Body of pancreas (tissue), 4 donors: ENCODE results near the gene CYP2U1. TPM values are rescaled to one million over a fixed set of nuclear protein-coding genes. Genes with fewer than 3 reads are reported as not detected.

ENCODE experiments used
- ATAC-seq: fragments of 150-250 bp; one replicate; pipeline ENCODE4 v1.9.1; 2016
- DNase-seq, 4 donors: peaks; one replicate each; pipeline ENCODE4 v3.0.0-alpha.2; 2019
- H3K27ac ChIP-seq, 4 donors: fragments of 200-600 bp; sonication (generic); 1 replicate in 3 of 4; 2 replicates in 1 of 4; pipeline versions ENCODE4 v1.5.1 to v1.6.1; 2016 to 2019; ENCODE audit warnings: mild to moderate bottlenecking in 1 of 4, mixed read lengths in 1 of 4, moderate library complexity in 1 of 4
- H3K27me3 ChIP-seq, 2 donors: fragments of 200-600 bp; sonication (generic); one replicate each; pipeline ENCODE4 v1.6.0; 2016; ENCODE audit warnings: mild to moderate bottlenecking in 1 of 2
- H3K36me3 ChIP-seq, 2 donors: fragments of 200-600 bp; sonication (generic); replicated peaks in 1 of 2; 2 replicates each; pipeline ENCODE4 v1.5.1; 2016; ENCODE audit warnings: low read depth in 2 of 2; ENCODE audit not compliant: insufficient read depth in 1 of 2
- H3K4me1 ChIP-seq: fragments of 200-600 bp; sonication (generic); one replicate; pipeline ENCODE4 v1.6.0; 2016
- H3K4me3 ChIP-seq, 2 donors: fragments of 200-600 bp; sonication (generic); 1 replicate in 1 of 2; 2 replicates in 1 of 2; pipeline ENCODE4 v1.5.1; 2016 to 2019
- H3K9me3 ChIP-seq, 3 donors: fragments of 200-600 bp; sonication (generic); 1 replicate in 2 of 3; 2 replicates in 1 of 3; pipeline ENCODE4 v1.5.1; 2016
- CTCF ChIP-seq, 7 experiments: fragments of 450-650 bp in 4 of 7; fragments of 200-600 bp in 3 of 7; sonication (generic) in 3 of 7; IDR thresholded peaks; one replicate each; pipeline ENCODE4 v1.5.1; 2016 to 2019; ENCODE audit warnings: antibody characterized with exemption in 7 of 7
- POLR2A ChIP-seq, 3 donors: fragments of 450-650 bp; IDR thresholded peaks; one replicate each; pipeline ENCODE4 v1.6.1; 2016; ENCODE audit warnings: antibody characterized with exemption in 3 of 3, mild to moderate bottlenecking in 2 of 3
- whole genome bisulfite sequencing, 2 donors: methylation state at CpG; one replicate each; pipeline ENCODE4 v1.1.5; 2017; 5-methylcytosine and 5-hydroxymethylcytosine counted together
- intact Hi-C: fragments of 100-400 bp; cut with DNase I; formaldehyde crosslinking; loops from one replicate; pipeline ENCODE4 v1.15.1; 2023
- total RNA-seq, 2 donors: library from RNA; depleted of rRNA; stranded (reverse); fragments of >200 nt; gene quantifications; one replicate each; pipeline ENCODE4 v1.1.0, GENCODE V29; 2016

The CYP2U1 gene
- total RNA-seq, 2 donors from 2014 or later = 5.7 to 7.6 TPM

- no peaks in the 10 kb centered on the region for H3K27me3 ChIP-seq
- intact Hi-C loops = no loop called here
- ATAC-seq (no peak), DNase-seq (no peak)
- H3K4me3 ChIP-seq = no peak overlapping the region
- H3K9me3 ChIP-seq = no peaks in the 10 kb centered on the region
- no peak overlapping the region for H3K27ac ChIP-seq
- no peaks in the 10 kb centered on the region for H3K4me1 ChIP-seq
- TF ChIP-seq CTCF (IDR thresholded peaks at IDR 0.05) (no peak), POLR2A (IDR thresholded peaks at IDR 0.05) (no peak)
- no peaks in the 10 kb centered on the region for H3K36me3 ChIP-seq
- WGBS, 2 donors = 63 to 76% methylated on average over 1 of the region's 1 CpG
These were observed 34.7 kb upstream of the CYP2U1 start for GRCh38 chr4:107896646-107897045.

GRCh38 chr4:107897823-107898222, 33.5 kb upstream of the CYP2U1 start:
- Histone ChIP-seq H3K27me3 (no peaks in the 10 kb centered on the region), H3K27ac (no peak overlapping the region), H3K4me3 (no peak overlapping the region), H3K36me3 (no peaks in the 10 kb centered on the region), H3K9me3 (no peaks in the 10 kb centered on the region), H3K4me1 (no peaks in the 10 kb centered on the region)
- TF ChIP-seq POLR2A (IDR thresholded peaks at IDR 0.05) (no peak), CTCF (IDR thresholded peaks at IDR 0.05) (no peak)
- DNase-seq (no peak), ATAC-seq (no peak)
- intact Hi-C loops = no loop called here

- Histone ChIP-seq H3K9me3 (no peaks in the 10 kb centered on the region), H3K4me3 (no peak overlapping the region), H3K27ac (no peak overlapping the region), H3K27me3 (no peaks in the 10 kb centered on the region), H3K36me3 (no peaks in the 10 kb centered on the region), H3K4me1 (no peaks in the 10 kb centered on the region)
- TF ChIP-seq CTCF (IDR thresholded peaks at IDR 0.05) (no peak), POLR2A (IDR thresholded peaks at IDR 0.05) (no peak)
- DNase-seq (no peak), ATAC-seq (no peak)
- intact Hi-C loops = no loop called here
- 80 to 89% methylated on average over 4 of the region's 4 CpGs for WGBS, 2 donors
These were observed 31.3 kb upstream of the CYP2U1 start for GRCh38 chr4:107900067-107900466.

- intact Hi-C loops = no loop called here
- ATAC-seq (no peak), DNase-seq (no peak)
- no peak for TF ChIP-seq POLR2A (IDR thresholded peaks at IDR 0.05)
- Histone ChIP-seq H3K36me3 (no peaks in the 10 kb centered on the region), H3K9me3 (no peaks in the 10 kb centered on the region), H3K4me3 (no peak overlapping the region), H3K27ac (no peak overlapping the region), H3K27me3 (no peaks in the 10 kb centered on the region), H3K4me1 (no peaks in the 10 kb centered on the region)
- 96 to 98% methylated on average over 3 of the region's 3 CpGs for WGBS, 2 donors
These were observed 30.8 kb upstream of the CYP2U1 start for GRCh38 chr4:107900508-107900907.

GRCh38 chr4:107901213-107901934, 30.0 kb upstream of the CYP2U1 start:
- ATAC-seq (no peak), DNase-seq (no peak)
- H3K27me3 ChIP-seq = no peaks in the 10 kb centered on the region
- H3K4me1 ChIP-seq = no peaks in the 10 kb centered on the region
- H3K36me3 ChIP-seq = no peaks in the 10 kb centered on the region
- no peaks in the 10 kb centered on the region for H3K9me3 ChIP-seq
- no peak overlapping the region for H3K4me3 ChIP-seq
- WGBS, 2 donors = 91 to 97% methylated on average over 2 of the region's 2 CpGs
- no peak overlapping the region for H3K27ac ChIP-seq
- TF ChIP-seq POLR2A (IDR thresholded peaks at IDR 0.05) (no peak), CTCF (IDR thresholded peaks at IDR 0.05) (no peak)
- intact Hi-C loops = no loop called here
